SU-DHL-6 (cell line): ENCODE data around the gene TUBA4B.

Source experiments
- H2AFZ ChIP-seq: fragments of 200-600 bp; sonication (generic); 2 replicates; pipeline ENCODE4 v1.6.1; 2014; ENCODE audit warnings: low read depth, mild to moderate bottlenecking, moderate library complexity, mixed read lengths, antibody characterized with exemption, low read length; ENCODE audit not compliant: severe bottlenecking
- H3F3A ChIP-seq: fragments of 200-600 bp; shearing (Covaris generic); 2 replicates; pipeline ENCODE4 v1.6.0; 2016; ENCODE audit warnings: antibody characterized with exemption, mild to moderate bottlenecking; ENCODE audit not compliant: insufficient read depth
- H3K27ac ChIP-seq: fragments of 200-600 bp; sonication (generic); 2 replicates; pipeline ENCODE4 v1.5.1; 2016; ENCODE audit warnings: low read depth, mild to moderate bottlenecking, low read length, moderate library complexity, mixed read lengths
- H3K27me3 ChIP-seq: fragments of 200-600 bp; sonication (generic), shearing (Covaris generic); 2 replicates; pipeline ENCODE4 v1.6.0; 2014; ENCODE audit warnings: mild to moderate bottlenecking, low read length
- H3K36me3 ChIP-seq: fragments of 200-600 bp; sonication (generic); 2 replicates; pipeline ENCODE4 v1.6.1; 2014; ENCODE audit warnings: mild to moderate bottlenecking, low read length, mixed read lengths
- H3K4me2 ChIP-seq: fragments of 300-600, 200-600 bp; shearing (Covaris generic), sonication (generic); 2 replicates; pipeline ENCODE4 v1.6.0; 2014; ENCODE audit warnings: low read length, low read depth, mild to moderate bottlenecking; ENCODE audit not compliant: poor library complexity, severe bottlenecking
- H3K4me3 ChIP-seq: fragments of 200-600 bp; sonication (generic); 2 replicates; pipeline ENCODE4 v1.5.1; 2014; ENCODE audit warnings: antibody characterized with exemption, low read length, mild to moderate bottlenecking, mixed read lengths; ENCODE audit not compliant: insufficient read depth, poor library complexity, severe bottlenecking
- H3K79me2 ChIP-seq: fragments of 200-600 bp; sonication (generic); 2 replicates; pipeline ENCODE4 v1.6.1; 2014; ENCODE audit warnings: mild to moderate bottlenecking, low read length, moderate library complexity; ENCODE audit not compliant: insufficient read depth
- H3K9ac ChIP-seq: fragments of 200-600 bp; sonication (generic); 2 replicates; pipeline ENCODE4 v1.7.0; 2014; ENCODE audit warnings: mild to moderate bottlenecking, low read length
- H3K9me2 ChIP-seq: fragments of 200-600 bp; sonication (generic); replicated peaks from 2 replicates; pipeline ENCODE4 v1.6.1; 2014; ENCODE audit warnings: low read length; ENCODE audit not compliant: insufficient read depth
- H3K9me3 ChIP-seq: fragments of 200-600 bp; sonication (generic); 2 replicates; pipeline ENCODE4 v1.6.1; 2014; ENCODE audit warnings: low read length, mixed read lengths; ENCODE audit not compliant: insufficient read depth
- H4K20me1 ChIP-seq: fragments of 200-600 bp; sonication (generic); 2 replicates; pipeline ENCODE4 v1.6.1; 2014; ENCODE audit warnings: low read depth, mild to moderate bottlenecking, antibody characterized with exemption, low read length, moderate library complexity, mixed read lengths
- CTCF ChIP-seq: fragments of 200-600 bp; sonication (generic); IDR thresholded peaks from one replicate; pipeline ENCODE4 v1.5.1; 2017; ENCODE audit warnings: antibody characterized with exemption, mild to moderate bottlenecking, low read length, moderate library complexity; ENCODE audit not compliant: insufficient read depth, poor library complexity, severe bottlenecking
- EZH2phosphoT487 ChIP-seq: fragments of 200-600 bp; sonication (generic), shearing (Covaris generic); conservative IDR thresholded peaks from 2 replicates; pipeline ENCODE4 v1.6.1; 2018; ENCODE audit warnings: mild to moderate bottlenecking, antibody characterized with exemption, low read length, moderate library complexity, mixed read lengths

The TUBA4B gene

GRCh38 chr2:219291910-219292490, 39.0 kb downstream of the TUBA4B start:
- Histone ChIP-seq H3K27me3 (no peaks in the 10 kb centered on the region), H3K9me3 (no peaks in the 10 kb centered on the region), H3F3A (no peaks in the 10 kb centered on the region), H2AFZ (no peak overlapping the region), H3K36me3 (no peaks in the 10 kb centered on the region), H3K4me2 (no peak overlapping the region), H3K27ac (no peak overlapping the region), H3K9me2 (no peaks in the 10 kb centered on the region), H4K20me1 (no peaks in the 10 kb centered on the region), H3K79me2 (no peaks in the 10 kb centered on the region), H3K9ac (no peak overlapping the region), H3K4me3 (no peak overlapping the region)
- TF ChIP-seq CTCF (no peak), EZH2phosphoT487 (no peak)

- no peaks in the 10 kb centered on the region for H3K9me2 ChIP-seq
- no peaks in the 10 kb centered on the region for H3K9me3 ChIP-seq
- no peak overlapping the region for H2AFZ ChIP-seq
- H3F3A ChIP-seq: no peaks in the 10 kb centered on the region
- no peak overlapping the region for H3K9ac ChIP-seq
- no peak overlapping the region for H3K27ac ChIP-seq
- H3K79me2 ChIP-seq: no peaks in the 10 kb centered on the region
- H3K36me3 ChIP-seq: no peaks in the 10 kb centered on the region
- H3K4me3 ChIP-seq: no peak overlapping the region
- H4K20me1 ChIP-seq: no peaks in the 10 kb centered on the region
- H3K4me2 ChIP-seq: no peak overlapping the region
- no peaks in the 10 kb centered on the region for H3K27me3 ChIP-seq
- no peak for TF ChIP-seq EZH2phosphoT487
- TF ChIP-seq CTCF: no peak
Observed at GRCh38 chr2:219292616-219293015, 39.6 kb downstream of the TUBA4B start.

GRCh38 chr2:219293736-219294231, 40.7 kb downstream of the TUBA4B start:
- Histone ChIP-seq H3K4me2 (no peak overlapping the region), H3K27ac (no peak overlapping the region), H3F3A (no peaks in the 10 kb centered on the region), H3K27me3 (no peaks in the 10 kb centered on the region), H3K79me2 (no peaks in the 10 kb centered on the region), H3K4me3 (no peak overlapping the region), H4K20me1 (no peaks in the 10 kb centered on the region), H3K9ac (peak overlapping the region; percentile 54), H3K9me2 (no peaks in the 10 kb centered on the region), H2AFZ (peak overlapping the region; percentile 86), H3K9me3 (no peaks in the 10 kb centered on the region), H3K36me3 (no peaks in the 10 kb centered on the region)
- no peak for TF ChIP-seq EZH2phosphoT487
- TF ChIP-seq CTCF: no peak
